ENCODE measurements around the gene HAUS3.

DNA sequence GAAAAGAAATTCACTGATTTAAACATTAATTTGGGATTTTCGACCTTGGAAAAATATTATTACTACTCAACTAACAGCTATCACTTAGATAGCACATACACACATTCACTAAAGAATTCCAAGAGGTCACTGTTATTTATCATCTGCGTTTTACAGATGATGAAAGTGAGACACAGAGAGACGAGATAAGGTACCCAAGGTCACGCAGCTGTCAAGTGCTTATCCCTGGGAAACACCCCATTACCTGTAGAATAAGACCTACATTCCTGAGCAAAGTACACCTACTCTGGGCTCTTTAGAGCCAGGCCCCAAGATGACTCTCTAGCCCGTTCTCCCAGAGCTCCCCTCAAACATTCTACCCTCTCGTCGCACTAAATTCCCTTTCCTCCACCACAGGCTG is 48.6 kb downstream of the HAUS3 start:
- TF ChIP-seq, protein P1, sequence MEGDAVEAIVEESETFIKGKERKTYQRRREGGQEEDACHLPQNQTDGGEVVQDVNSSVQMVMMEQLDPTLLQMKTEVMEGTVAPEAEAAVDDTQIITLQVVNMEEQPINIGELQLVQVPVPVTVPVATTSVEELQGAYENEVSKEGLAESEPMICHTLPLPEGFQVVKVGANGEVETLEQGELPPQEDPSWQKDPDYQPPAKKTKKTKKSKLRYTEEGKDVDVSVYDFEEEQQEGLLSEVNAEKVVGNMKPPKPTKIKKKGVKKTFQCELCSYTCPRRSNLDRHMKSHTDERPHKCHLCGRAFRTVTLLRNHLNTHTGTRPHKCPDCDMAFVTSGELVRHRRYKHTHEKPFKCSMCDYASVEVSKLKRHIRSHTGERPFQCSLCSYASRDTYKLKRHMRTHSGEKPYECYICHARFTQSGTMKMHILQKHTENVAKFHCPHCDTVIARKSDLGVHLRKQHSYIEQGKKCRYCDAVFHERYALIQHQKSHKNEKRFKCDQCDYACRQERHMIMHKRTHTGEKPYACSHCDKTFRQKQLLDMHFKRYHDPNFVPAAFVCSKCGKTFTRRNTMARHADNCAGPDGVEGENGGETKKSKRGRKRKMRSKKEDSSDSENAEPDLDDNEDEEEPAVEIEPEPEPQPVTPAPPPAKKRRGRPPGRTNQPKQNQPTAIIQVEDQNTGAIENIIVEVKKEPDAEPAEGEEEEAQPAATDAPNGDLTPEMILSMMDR (IDR thresholded peaks at IDR 0.05), result no peak
- TF ChIP-seq ETV6 (CRISPR knock-in tag; IDR thresholded peaks at IDR 0.05), result no peak
- TF ChIP-seq ATF1 (CRISPR knock-in tag; IDR thresholded peaks at IDR 0.05), result no peak
- TF ChIP-seq, protein P2, sequence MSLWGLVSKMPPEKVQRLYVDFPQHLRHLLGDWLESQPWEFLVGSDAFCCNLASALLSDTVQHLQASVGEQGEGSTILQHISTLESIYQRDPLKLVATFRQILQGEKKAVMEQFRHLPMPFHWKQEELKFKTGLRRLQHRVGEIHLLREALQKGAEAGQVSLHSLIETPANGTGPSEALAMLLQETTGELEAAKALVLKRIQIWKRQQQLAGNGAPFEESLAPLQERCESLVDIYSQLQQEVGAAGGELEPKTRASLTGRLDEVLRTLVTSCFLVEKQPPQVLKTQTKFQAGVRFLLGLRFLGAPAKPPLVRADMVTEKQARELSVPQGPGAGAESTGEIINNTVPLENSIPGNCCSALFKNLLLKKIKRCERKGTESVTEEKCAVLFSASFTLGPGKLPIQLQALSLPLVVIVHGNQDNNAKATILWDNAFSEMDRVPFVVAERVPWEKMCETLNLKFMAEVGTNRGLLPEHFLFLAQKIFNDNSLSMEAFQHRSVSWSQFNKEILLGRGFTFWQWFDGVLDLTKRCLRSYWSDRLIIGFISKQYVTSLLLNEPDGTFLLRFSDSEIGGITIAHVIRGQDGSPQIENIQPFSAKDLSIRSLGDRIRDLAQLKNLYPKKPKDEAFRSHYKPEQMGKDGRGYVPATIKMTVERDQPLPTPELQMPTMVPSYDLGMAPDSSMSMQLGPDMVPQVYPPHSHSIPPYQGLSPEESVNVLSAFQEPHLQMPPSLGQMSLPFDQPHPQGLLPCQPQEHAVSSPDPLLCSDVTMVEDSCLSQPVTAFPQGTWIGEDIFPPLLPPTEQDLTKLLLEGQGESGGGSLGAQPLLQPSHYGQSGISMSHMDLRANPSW (CRISPR knock-in tag; conservative IDR thresholded peaks at IDR 0.05; ENCODE audit: low read depth), result no peak
- no peak for TF ChIP-seq MAX (CRISPR knock-in tag; IDR thresholded peaks at IDR 0.05)
- no peak for TF ChIP-seq NR2C2 (CRISPR knock-in tag; IDR thresholded peaks at IDR 0.05)
- TF ChIP-seq, protein P3, sequence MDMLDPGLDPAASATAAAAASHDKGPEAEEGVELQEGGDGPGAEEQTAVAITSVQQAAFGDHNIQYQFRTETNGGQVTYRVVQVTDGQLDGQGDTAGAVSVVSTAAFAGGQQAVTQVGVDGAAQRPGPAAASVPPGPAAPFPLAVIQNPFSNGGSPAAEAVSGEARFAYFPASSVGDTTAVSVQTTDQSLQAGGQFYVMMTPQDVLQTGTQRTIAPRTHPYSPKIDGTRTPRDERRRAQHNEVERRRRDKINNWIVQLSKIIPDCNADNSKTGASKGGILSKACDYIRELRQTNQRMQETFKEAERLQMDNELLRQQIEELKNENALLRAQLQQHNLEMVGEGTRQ (CRISPR knock-in tag; IDR thresholded peaks at IDR 0.05), result no peak
- TF ChIP-seq, protein P4, sequence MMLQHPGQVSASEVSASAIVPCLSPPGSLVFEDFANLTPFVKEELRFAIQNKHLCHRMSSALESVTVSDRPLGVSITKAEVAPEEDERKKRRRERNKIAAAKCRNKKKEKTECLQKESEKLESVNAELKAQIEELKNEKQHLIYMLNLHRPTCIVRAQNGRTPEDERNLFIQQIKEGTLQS (CRISPR knock-in tag; conservative IDR thresholded peaks at IDR 0.05), result no peak
- no peak for TF ChIP-seq NR3C1 (CRISPR knock-in tag; conservative IDR thresholded peaks at IDR 0.05; ENCODE audit: low read depth)

Data from WTC11 (cell line).